C1 segment of cervical spinal cord (tissue), 14 donors: ENCODE results near the gene TMEM192.
"Not testable (repeated sequence)": the region's sequence is repeated elsewhere in the genome, so short reads cannot be mapped to it uniquely, and the experiment has no call there.

Source experiments
- DNase-seq, 14 donors: peaks; one replicate each; lab custom pipeline; 2025; lab: John Stamatoyannopoulos, UW

The TMEM192 gene

GRCh38 chr4:165112368-165113121 is at the start of gene TMEM192:
Gene TMEM192, minus strand, starts transcription at chr4:165112860. Its CDS starts 87 bp downstream, at chr4:165112773.
- peak; percentile 72 to 97 (median 94) for DNase-seq

GRCh38 chr4:165158762-165159161 is 46.1 kb upstream of the TMEM192 start:
- DNase-seq, result no peak

DNA sequence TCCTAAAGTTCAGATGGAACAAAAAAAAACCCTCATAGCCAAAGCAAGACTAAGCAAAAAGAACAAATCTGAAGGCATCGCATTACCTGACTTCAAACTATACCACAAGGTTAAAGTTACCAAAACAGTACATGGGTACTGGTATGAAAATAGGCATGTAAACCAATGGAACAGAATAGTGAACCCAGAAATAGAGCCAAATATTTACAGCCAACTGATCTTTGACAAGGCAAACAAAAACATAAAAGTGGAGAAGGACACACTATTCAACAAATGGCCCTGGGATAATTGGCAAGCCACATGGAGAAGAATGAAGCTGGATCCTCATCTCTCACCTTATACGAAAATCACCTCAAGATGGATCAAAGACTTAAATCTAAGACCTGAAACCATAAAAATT is 44.2 kb upstream of the TMEM192 start:
- no peak for DNase-seq

- DNase-seq, result no peak
Observed at GRCh38 chr4:165154482-165154881, 41.8 kb upstream of the TMEM192 start.

- no peak for DNase-seq
Observed at GRCh38 chr4:165152527-165152926, 39.9 kb upstream of the TMEM192 start.

GRCh38 chr4:165151734-165152133 is 39.1 kb upstream of the TMEM192 start:
- DNase-seq, result no peak

DNA sequence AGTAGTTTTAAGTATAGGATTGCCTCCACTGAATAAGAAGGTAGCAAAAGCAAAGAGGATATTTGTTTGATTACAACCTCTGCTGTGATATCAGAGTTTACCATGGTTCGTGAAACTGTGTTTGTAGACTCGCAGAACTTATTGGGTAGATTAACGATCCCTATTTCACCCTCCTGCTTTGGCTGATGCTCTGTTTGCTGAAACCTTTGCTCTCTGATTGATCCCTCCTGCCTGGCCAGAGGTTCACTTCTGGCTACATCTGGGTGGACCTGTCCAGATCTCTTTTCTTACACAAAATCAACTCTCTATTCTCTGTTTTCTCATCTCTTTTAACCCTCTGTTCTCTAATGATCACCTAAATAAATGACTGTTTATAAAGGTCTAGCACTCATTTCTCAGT is 37.9 kb upstream of the TMEM192 start:
- DNase-seq, result no peak

DNA sequence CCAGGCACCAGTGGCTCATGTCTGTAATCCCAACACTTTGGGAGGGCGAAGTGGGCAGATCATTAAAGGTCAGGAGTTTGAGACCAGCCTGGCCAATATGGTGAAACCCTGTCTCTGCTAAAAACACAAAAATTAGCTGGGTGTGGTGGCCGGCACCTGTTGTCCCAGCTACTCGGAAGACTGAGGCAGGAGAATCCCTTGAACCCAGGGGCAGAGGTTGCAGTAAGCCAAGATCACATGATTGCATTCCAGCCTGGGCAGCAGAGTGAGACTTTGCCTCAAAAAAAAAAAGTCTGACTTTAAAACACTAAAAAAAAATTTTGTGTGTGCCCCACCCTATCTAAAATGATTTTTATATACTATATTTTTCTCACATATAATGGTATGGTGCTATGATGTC is 26.2 kb upstream of the TMEM192 start:
- no peak for DNase-seq

GRCh38 chr4:165137205-165137604 is 24.5 kb upstream of the TMEM192 start:
- no peak for DNase-seq

DNA sequence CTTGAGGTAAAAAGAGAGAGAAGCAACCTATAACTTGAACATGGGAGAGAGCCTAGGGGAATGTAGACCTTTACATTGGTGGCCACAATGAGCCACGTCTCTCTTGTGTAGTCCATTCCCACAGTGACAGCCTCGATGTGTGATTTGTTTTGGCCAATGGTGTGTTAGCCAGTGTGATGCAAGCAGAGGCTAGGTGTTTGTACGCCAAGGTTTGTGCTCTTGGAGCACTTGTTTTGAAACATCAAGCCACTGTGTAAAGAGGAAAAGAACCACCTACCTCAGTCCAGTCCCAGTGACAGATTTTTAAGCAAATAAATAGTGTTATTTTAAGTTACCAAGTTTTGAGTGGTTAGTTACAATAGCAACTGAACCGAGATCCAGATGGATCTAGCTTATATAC is 23.9 kb upstream of the TMEM192 start:
- no peak for DNase-seq

GRCh38 chr4:165133150-165133549 is 20.5 kb upstream of the TMEM192 start:
- no peak for DNase-seq

DNA sequence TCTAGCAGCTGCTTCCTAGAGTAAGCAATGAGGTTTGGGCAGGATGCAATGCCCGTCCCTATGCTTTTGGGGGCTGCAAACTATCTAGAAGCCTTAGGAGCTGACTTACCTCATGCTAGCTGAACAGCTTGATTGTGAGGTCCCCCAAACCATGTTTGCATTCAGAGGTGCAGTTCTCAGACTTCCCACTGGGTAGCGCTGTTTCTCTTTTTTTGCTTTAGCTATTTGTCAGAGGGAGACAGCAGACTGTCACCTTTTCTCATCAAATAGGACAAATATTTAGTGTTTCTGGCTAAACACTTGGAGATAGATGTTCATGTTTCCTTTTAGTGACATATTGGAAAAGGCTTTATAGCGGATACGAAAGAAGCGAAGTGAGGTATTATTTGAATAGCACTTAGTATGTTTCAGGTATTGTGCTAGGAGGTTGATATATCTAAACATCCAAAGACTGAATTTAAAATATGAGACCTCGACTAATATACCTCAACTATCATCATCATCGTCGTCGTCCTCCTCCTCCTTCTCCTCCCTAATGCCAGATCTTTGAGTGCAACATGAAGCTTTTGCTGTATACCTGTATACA is 18.7 kb upstream of the TMEM192 start:
- peak in 11 of 14 donors; percentile 2 to 64 (median 36) for DNase-seq

DNA sequence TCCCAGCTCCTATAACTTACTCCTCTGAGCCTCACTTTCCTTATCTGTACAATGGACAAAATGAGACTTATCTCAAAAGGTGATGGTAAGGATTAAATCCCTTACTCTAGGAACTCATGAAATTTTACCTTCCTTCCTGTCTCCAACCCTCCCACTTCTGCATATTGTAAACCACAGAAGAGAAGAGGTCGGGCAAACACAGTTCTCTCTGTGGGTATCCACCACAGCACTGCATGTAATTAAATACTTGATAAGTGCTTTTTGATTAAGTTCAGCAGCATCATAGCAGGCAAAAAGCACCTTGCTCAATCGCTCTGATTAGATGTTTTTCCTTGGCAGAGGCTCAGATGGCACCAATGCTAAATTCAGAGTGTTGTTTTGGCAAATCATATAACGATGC is 17.3 kb upstream of the TMEM192 start:
- no peak for DNase-seq

DNA sequence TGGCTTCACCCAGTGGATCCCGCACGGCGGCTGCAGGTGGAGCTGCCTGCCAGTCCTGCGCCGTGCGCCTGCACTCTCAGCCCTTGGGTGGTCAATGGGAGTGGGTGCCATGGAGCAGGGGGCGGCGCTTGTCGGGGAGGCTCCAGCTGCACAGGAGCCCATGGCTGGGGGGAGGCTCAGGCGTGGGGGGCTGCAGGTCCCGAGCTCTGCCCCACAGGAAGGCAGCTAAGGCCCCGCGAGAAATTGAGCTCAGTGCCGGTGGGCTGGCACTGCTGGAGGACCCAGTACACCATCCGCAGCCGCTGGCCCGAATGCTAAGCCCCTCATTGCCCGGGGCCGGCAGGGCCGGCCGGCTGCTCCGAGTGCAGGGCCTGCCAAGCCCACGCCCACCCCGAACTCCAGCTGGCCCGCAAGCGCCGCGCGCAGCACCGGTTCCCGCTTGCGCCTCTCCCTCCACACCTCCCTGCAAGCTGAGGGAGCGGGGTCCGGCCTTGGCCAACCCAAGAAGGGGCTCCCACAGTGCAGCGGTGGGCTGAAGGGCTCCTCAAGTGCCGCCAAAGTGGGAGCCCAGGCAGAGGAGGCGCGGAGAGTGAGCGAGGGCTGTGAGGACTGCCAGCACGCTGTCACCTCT is 13.3 kb upstream of the TMEM192 start:
- not testable (repeated sequence) for DNase-seq

DNA sequence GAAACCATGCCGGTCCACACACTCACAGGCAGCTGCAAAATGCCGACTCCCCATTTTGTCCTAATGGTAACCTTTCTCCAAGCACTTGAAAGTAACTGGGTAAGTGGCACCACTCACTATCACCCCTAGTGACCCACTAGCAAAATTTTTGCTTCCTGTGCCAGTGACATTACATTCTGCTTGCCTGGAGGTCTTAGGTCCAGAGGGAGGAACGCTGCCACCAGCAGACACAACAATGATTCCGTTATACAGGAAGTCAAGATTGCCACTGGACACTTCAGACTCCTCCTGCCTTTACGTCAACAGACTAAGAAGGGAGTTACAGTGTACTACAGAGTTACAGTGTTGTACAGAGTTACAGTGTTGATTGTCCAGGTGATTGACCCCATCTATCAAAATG is 11.8 kb upstream of the TMEM192 start:
- DNase-seq, result no peak

DNA sequence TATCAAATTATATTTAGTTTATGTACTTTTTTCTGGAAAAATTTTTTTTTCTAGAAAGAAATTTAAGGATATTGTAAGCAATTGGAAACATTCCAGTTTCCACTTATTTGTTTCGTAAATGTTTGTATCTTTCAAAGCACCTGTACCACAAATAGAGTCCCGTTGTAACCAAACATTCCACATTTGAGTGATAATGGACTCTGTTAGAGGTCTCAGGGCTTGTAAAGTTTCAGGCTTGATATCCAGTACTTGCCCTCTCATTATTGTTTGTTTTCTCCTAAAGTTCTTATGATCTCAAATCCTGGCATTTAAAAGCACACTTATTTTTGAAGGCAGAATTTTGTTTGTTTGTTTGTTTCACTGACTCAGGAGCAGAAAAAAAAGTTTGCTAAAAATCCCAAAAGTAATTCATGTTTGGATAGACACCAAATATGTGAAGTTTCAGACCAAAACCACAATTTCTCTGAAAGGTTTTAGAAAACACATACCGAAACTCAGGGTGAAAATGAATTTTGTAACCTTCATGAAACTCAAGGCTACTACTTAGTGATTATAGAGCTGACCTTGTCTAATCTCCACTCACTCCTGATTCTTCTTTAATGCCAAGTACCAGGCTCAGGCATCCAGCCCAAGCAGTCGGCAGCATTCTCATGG is 5.7 kb upstream of the TMEM192 start:
- DNase-seq, result no peak

- DNase-seq, result no peak
Observed at GRCh38 chr4:165115301-165115700, 2.6 kb upstream of the TMEM192 start.

GRCh38 chr4:165111906-165112367 is 723 bp downstream of the TMEM192 start:
- peak in 1 of 14 donors; percentile 84 for DNase-seq

DNA sequence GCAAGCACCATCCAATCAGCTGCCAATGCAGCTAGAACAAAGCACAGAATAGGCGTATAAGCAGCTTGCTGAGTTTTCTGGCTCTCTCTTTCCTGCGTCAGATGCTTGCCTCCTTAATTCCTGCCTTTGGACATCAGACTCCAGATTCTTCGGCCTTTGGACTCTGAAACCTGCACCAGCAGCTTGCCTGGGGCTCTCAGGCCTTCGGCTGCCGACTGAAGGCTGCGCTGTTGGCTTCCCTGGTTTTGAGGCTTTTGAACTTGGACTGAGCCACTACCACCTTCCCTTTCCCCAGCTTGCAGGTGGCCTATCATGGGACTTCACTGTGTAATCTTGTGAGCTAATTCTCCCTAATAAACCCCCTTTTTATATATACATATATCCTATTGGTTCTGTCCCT is 6.1 kb downstream of the TMEM192 start:
- DNase-seq, result no peak

GRCh38 chr4:165101641-165102040 is 11.0 kb downstream of the TMEM192 start:
- DNase-seq, result no peak

- DNase-seq, result no peak
Observed at GRCh38 chr4:165096776-165097175, 15.9 kb downstream of the TMEM192 start.

DNA sequence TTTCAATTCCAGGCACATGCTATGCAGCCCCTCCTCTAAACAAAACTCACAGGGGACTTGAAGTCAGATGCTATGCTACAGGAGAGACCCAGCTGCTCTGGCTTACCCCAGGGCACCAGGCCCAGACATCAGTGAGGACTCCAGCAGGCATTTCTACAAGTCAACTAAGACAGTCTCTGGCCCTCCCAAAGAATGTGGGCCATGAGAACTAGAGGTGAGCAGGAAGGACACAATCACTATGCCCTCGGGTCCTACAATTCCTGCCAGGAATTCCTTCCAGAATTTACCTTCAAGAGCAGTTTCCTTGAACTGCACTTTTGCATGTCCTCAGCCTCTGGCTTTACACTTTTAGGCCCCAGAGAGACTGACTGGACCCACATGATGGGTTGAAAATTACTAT is 17.4 kb downstream of the TMEM192 start:
- no peak for DNase-seq
